HG02759 (cell line): ENCODE measurements around the gene MIER3.
A peak's percentile ranks its signal among the peaks of the same experiment; 100 is the strongest.

Source experiments
- ATAC-seq: cut with Tn5 transposase; IDR thresholded peaks from one replicate; pipeline ENCODE4 v1.9.1; 2021; ENCODE audit warnings: mild to moderate bottlenecking, moderate library complexity; ENCODE audit not compliant: unreplicated experiment

Gene MIER3

DNA sequence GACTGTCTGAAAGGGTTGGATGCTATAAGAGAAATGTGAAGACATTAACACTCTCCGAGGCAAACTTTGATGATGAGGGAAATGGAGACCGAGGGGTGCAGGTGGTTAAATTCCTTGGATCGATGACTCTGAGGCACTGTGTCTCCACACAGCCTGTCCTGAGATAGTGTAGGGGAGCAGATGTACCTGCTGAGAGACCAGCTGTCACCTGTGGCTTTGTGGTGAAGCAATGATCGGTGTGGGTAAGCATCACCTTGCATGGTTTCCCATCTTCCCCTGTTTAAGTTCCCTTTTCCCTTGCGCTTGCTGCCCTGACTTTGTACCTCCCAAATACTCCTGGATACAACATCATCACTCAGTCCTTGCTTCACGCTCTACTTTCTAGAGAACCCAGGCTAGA lies 9.8 kb upstream of the MIER3 start:
- no peak for ATAC-seq

DNA sequence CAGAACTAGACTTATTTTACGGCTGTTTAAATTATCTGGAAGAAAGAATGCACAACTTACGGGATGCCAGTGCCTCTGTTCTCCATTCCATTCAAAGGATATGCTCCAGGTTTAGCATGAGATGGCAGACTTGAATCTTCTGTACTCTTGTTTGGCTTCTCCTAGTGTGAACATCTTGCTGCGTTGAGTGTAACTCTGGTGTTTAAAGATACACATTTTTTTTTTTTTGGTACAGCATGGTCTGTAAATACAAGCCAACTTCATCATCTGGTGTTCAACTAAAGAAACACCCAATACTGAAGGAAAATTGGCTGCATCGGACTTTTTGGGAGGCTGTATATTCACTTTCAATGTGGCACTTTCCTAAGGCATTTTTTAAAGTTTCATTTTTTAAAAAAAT lies 7.4 kb upstream of the MIER3 start:
- ATAC-seq = no peak

GRCh38 chr5:56958595-56958994 lies 6.7 kb upstream of the MIER3 start:
- no peak for ATAC-seq

DNA sequence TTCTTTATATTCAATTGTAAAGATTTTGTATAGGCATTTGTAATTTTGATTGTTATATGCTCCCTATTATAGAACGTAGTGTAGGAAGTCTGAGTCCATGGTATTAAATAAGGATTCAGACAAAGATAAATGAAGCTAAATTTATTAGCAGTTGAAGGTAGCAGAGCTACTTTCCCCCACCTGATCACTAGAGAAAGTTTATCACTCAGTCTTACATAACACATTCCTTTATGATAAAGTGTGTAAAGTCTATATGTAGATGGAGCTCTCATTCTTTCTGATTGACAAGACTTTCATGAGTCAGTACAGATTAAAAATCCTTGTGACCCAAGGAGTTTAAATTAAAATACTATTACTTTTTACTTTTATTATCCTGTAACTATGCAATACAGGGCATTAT lies 2.3 kb upstream of the MIER3 start:
- no peak for ATAC-seq

GRCh38 chr5:56951126-56951945 lies 587 bp downstream of the MIER3 start:
- peak; percentile 53 for ATAC-seq

DNA sequence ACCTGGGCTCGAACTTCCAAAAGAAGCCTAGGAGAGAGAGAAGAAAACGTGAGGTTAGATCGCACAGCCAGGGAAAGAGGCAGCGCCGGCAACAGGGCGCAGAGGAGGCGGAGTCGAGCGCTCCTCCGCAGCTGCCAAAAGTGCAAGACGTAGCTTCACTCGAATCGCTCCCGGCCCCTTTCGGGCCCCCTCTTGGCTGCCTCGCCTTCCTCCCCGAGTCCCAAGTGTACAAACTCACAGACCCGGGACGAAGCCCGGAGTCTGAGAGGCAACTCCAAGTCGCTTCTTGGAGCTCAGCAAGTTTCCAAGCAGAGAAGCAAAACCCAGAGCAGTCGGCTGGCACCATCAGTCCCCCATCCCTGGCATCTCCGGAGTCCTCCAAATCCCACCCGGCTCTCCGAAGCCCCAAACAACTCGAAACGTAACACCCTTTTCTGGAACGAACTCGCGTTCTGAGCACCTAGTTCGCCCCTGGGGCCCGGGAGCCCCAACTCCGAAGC lies 1.2 kb downstream of the MIER3 start:
- ATAC-seq = peak; percentile 47

- no peak for ATAC-seq
Measured at GRCh38 chr5:56947052-56947451, 4.9 kb downstream of the MIER3 start.

GRCh38 chr5:56941981-56942380 lies 9.9 kb downstream of the MIER3 start:
- no peak for ATAC-seq

GRCh38 chr5:56938858-56939257 lies 13.1 kb downstream of the MIER3 start:
- ATAC-seq = no peak

- no peak for ATAC-seq
Measured at GRCh38 chr5:56934325-56934724, 17.6 kb downstream of the MIER3 start.

DNA sequence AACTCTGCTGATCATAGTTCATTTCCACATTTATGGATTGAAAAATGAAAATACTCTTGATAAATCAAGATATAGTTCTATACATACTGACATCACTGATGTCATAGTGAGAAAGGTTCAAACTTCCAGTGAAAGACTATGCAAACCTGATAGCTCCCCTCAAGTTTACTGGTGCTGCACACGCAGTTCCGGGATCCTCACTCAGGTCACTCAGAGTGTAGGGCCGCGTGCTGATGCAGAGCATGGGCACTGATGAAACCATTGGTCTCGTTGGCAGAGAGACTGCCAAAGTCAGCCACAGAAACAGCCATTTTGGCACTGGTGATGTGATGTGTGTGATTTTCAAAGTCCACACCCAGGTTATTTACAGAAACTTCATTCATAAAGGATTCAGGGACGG lies 29.0 kb downstream of the MIER3 start:
- no peak for ATAC-seq

DNA sequence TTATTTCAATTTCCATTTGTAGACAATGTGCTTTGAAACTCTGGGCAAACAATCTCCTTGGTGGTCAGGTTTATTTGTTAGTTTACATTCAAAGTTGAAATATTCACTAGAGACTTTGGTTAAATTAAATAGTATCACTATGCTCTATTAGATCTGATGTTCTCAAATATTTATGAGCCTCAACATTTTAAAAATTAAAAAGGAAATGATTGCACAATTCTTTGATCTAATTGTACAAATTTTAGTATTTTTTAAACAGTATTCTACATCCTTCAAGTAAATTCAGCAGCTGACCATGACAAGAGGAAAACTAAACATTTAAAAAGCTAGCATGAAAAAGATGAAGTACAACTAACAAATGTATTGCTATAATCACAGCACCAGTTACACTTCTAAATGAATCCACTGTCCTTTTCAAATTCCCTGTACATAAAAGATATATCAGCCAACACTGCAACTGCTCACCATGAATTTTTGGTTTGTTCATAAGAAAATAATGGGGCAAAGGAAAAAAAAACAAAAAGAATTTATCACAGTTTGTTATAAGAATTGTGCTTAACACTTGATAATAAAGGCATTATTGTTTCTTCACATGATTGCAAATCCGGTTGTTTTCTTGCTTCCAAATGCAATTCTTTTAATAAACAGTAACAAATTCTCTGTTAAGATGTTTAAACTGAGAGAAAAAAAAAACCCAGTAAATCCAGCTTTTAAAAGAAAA lies 31.8 kb downstream of the MIER3 start:
- ATAC-seq = no peak

DNA sequence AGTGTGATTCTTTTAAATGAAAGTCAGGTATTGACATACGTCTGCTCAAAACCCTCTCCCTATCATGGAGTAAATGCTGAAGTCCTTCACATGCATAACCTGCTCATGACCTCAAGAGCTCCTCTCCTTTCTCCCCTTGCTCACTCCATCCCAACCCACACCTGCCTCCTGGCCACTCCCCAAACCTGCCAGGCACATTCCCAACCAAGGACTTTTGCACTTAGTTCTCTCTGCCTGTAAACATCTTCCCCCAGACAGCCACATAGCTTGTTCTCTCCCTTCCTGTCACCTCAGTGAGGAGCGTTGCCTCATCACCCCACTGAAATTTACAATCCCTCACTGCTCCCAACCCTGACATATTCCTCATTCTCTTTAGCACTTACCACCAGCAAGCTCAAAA lies 33.9 kb downstream of the MIER3 start:
- no peak for ATAC-seq

GRCh38 chr5:56917534-56917933 lies 34.4 kb downstream of the MIER3 start:
- ATAC-seq = no peak

GRCh38 chr5:56914678-56915077 lies 37.2 kb downstream of the MIER3 start:
- ATAC-seq = no peak

DNA sequence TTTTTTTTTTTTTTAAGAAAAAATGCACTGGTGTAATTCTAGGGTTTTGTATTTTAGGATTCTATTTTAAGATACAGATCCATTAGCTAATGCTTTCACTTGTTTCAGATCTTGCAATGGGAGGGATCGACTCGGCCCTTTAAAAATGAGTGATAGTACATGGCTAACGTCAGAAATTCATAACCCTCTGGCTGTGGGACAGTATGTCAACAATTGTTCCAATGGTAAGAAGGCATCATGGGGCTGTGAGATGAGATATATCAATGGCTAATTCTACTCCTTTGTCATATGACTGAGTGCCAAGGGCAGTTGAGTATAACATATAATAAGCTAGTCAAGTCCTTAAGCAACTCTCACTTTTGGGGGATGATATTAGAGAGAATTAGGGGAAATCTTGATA lies 38.2 kb downstream of the MIER3 start:
- ATAC-seq = no peak

- peak; percentile 27 for ATAC-seq
Measured at GRCh38 chr5:56910210-56910965, 41.5 kb downstream of the MIER3 start.

GRCh38 chr5:56909294-56910209 lies 42.4 kb downstream of the MIER3 start, which contains the start of gene SETD9:
Gene SETD9, plus strand, starts transcription at chr5:56909596. Its CDS starts 50 bp downstream, at chr5:56909646.
- ATAC-seq = peak; percentile 89

DNA sequence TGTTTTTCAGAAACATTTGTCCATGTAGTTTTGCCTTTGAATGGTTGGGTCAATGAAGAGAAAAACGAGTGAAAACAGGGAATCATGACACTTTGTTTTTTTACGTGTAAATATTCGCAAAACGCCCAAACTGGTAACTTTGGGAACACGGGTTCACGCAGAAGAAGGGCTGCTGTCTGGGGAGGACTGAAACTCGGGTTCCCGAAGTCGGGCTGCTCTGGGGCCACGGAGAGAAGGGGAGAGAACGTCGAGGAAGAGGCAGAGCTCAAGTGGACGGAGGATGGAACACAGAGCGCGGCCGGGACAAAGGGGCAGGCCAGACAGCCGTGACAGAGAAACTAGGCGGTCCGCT lies 43.0 kb downstream of the MIER3 start:
- peak; percentile 36 for ATAC-seq

GRCh38 chr5:56900858-56901578 lies 50.9 kb downstream of the MIER3 start:
- no peak for ATAC-seq
